HEK293T (cell line): ENCODE data around the gene LSM2.

Experiments
- CTCF ChIA-PET: fragments of 350-600 bp; formaldehyde crosslinking; extraction: SDS; loops from one replicate; lab custom pipeline; 2021; ENCODE audit warnings: antibody characterized with exemption, inconsistent platforms; lab: Yijun Ruan, JAX
- POLR2A ChIA-PET: fragments of 350-600 bp; formaldehyde crosslinking; extraction: SDS; loops from one replicate; lab custom pipeline; 2020; ENCODE audit warnings: antibody characterized with exemption, inconsistent platforms; lab: Yijun Ruan, JAX
- DNase-seq: peaks from one replicate; pipeline ENCODE4 v3.0.0; 2012; ENCODE audit warnings: mixed read lengths; ENCODE audit errors: extremely low spot score
- ARNT ChIP-seq: fragments of 450-650 bp; IDR thresholded peaks from 2 replicates; pipeline ENCODE4 v1.6.1; 2017; ENCODE audit warnings: mild to moderate bottlenecking
- ELF4 ChIP-seq: fragments of 450-650 bp; IDR thresholded peaks from 2 replicates; pipeline ENCODE4 v1.6.1; 2017; ENCODE audit warnings: antibody characterized with exemption
- FOXA1 ChIP-seq: fragments of 450-650 bp; IDR thresholded peaks from 2 replicates; pipeline ENCODE4 v1.6.1; 2016; ENCODE audit warnings: mild to moderate bottlenecking
- FOXK2 ChIP-seq: fragments of 450-650 bp; IDR thresholded peaks from 2 replicates; pipeline ENCODE4 v1.6.1; 2016; ENCODE audit warnings: mild to moderate bottlenecking
- NFRKB ChIP-seq: fragments of 450-650 bp; IDR thresholded peaks from 2 replicates; pipeline ENCODE4 v1.6.1; 2016; ENCODE audit warnings: mild to moderate bottlenecking, moderate library complexity
- SP1 ChIP-seq: fragments of 450-650 bp; IDR thresholded peaks from 2 replicates; pipeline ENCODE4 v1.6.1; 2017
- SUZ12 ChIP-seq: fragments of 450-650 bp; IDR thresholded peaks from 2 replicates; pipeline ENCODE4 v1.6.1; 2016; ENCODE audit warnings: mild to moderate bottlenecking
- TF ChIP-seq, protein P1 (sequence below): fragments of 450-650 bp; IDR thresholded peaks from 2 replicates; pipeline ENCODE4 v1.6.1; 2016

Gene LSM2

DNA sequence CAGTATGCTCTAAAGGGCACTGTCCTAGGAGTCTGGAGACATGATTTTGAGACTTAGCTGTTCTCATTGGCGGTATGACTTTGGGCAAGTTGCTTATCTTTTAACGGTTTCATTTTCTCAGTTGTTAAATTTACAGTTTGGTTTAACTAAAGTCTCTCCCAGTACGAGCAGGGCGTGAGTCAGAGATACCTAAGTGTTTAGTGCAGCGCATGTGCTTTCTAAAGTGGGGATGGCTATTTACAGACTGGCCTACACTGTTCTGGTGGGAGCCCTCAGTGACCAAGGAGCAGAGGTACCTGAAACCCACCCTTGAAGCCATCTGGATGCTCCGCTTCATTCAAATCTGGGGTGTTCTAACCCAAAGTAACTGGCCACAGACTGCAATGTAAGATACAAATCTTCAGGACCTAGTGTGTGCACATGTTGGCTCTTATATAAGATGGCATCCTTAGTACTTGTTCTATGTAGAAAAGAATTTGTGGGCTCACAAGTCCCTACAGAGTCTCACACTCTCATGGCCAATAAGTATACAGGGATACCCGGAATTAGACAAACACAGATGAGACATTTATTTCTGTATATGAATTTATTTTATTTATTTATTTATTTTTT, 56.2 kb downstream of the LSM2 start:
- DNase-seq = no peak
- ChIA-PET POLR2A (interaction anchor here (1.0 to 5.3 kb wide), 2 partner anchors 12 to 20 kb away, joined by 3 to 57 read pairs; partner anchors contain the start of genes CLIC1 and MSH5), CTCF (no interaction called here)
- no peak for TF ChIP-seq FOXA1
- TF ChIP-seq, protein P1, sequence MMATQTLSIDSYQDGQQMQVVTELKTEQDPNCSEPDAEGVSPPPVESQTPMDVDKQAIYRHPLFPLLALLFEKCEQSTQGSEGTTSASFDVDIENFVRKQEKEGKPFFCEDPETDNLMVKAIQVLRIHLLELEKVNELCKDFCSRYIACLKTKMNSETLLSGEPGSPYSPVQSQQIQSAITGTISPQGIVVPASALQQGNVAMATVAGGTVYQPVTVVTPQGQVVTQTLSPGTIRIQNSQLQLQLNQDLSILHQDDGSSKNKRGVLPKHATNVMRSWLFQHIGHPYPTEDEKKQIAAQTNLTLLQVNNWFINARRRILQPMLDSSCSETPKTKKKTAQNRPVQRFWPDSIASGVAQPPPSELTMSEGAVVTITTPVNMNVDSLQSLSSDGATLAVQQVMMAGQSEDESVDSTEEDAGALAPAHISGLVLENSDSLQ = no peak

DNA sequence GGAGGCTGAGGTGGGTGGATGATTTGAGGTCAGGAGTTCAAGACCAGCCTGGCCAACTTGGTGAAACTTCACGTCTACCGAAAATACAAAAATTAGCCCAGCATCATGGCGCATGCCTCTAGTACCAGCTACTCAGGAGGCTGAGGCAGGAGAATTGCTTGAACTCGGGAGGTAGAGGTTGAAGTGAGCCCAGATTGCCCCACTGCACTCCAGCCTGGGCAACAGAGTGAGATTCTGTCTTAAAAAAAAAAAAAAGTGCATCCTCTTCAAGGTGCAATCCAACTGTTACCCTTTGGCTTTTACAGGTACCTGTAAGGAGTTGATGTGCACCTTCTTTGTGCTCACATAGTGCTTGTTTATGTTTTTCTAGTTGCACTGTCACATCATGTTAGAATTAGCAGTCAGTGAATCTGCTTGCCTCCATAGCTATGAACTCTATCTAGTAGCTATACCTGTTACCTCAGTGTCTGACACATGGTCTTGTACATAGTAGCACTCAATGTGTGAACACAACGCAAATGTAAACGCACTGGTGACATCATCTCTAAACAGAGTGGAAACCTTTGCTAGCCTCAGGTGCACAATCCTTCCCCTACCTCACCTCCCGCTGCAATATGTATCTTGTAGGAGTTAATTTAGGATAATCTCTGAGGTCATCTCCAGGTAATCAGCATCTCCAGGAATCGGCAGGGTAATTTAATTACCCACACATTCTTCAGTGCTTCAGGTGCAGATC, 57.3 kb downstream of the LSM2 start:
- CTCF ChIA-PET = no interaction called here
- POLR2A ChIA-PET = interaction anchor here (1.0 to 5.3 kb wide), 3 partner anchors 11 to 19 kb away, joined by 3 to 57 read pairs (median 3); partner anchors contain the start of genes CLIC1 and MSH5
- TF ChIP-seq ELF4 (no peak), NFRKB (no peak), ARNT (no peak), SP1 (no peak), FOXK2 (no peak), FOXA1 (no peak), SUZ12 (no peak)
- DNase-seq = no peak
